ENCODE measurements around the gene FAM151A.
"Not testable (repeated sequence)": the region's sequence is repeated elsewhere in the genome, so short reads cannot be mapped to it uniquely, and the experiment has no call there.

Gene FAM151A

GRCh38 chr1:54636461-54637446, 13.4 kb upstream of the FAM151A start:
- not testable (repeated sequence) for DNase-seq (ENCODE audit: low spot score)

GRCh38 chr1:54635804-54636203, 12.5 kb upstream of the FAM151A start:
- DNase-seq (ENCODE audit: low spot score), result not testable (repeated sequence)

GRCh38 chr1:54627196-54627595, 3.9 kb upstream of the FAM151A start:
- DNase-seq (ENCODE audit: low spot score), result peak; percentile 30

GRCh38 chr1:54624466-54625464, 1.4 kb upstream of the FAM151A start:
- no peak for DNase-seq (ENCODE audit: low spot score)

GRCh38 chr1:54619749-54620148, 3.6 kb downstream of the FAM151A start:
- no peak for DNase-seq (ENCODE audit: low spot score)

- no peak for DNase-seq (ENCODE audit: low spot score)
Observed at GRCh38 chr1:54615531-54616279, 7.6 kb downstream of the FAM151A start.

- DNase-seq (ENCODE audit: low spot score), result no peak
Observed at GRCh38 chr1:54614563-54614962, 8.8 kb downstream of the FAM151A start.

GRCh38 chr1:54614024-54614423, 9.3 kb downstream of the FAM151A start:
- no peak for DNase-seq (ENCODE audit: low spot score)

GRCh38 chr1:54611621-54612020, 11.7 kb downstream of the FAM151A start:
- DNase-seq (ENCODE audit: low spot score), result no peak

- DNase-seq (ENCODE audit: low spot score), result no peak
Observed at GRCh38 chr1:54610601-54611580, 12.4 kb downstream of the FAM151A start.

- no peak for DNase-seq (ENCODE audit: low spot score)
Observed at GRCh38 chr1:54610048-54610447, 13.3 kb downstream of the FAM151A start.

GRCh38 chr1:54609301-54609921, 13.9 kb downstream of the FAM151A start:
- peak; percentile 70 for DNase-seq (ENCODE audit: low spot score)

- no peak for DNase-seq (ENCODE audit: low spot score)
Observed at GRCh38 chr1:54608566-54609230, 14.6 kb downstream of the FAM151A start.

GRCh38 chr1:54607821-54608565, 15.3 kb downstream of the FAM151A start:
- DNase-seq (ENCODE audit: low spot score), result no peak

GRCh38 chr1:54606990-54607325, 16.4 kb downstream of the FAM151A start:
- DNase-seq (ENCODE audit: low spot score), result no peak

- DNase-seq (ENCODE audit: low spot score), result no peak
Observed at GRCh38 chr1:54606096-54606989, 17.0 kb downstream of the FAM151A start.

- DNase-seq (ENCODE audit: low spot score), result no peak
Observed at GRCh38 chr1:54604572-54605370, 18.6 kb downstream of the FAM151A start.
